HG02571 (cell line): Measurements from ENCODE around the gene CLDN9.
A peak's percentile ranks its signal among the peaks of the same experiment; 100 is the strongest.

Experiments used
- ATAC-seq: cut with Tn5 transposase; IDR thresholded peaks from one replicate; pipeline ENCODE4 v1.9.1; 2021; ENCODE audit warnings: mild to moderate bottlenecking, moderate library complexity; ENCODE audit not compliant: unreplicated experiment

The CLDN9 gene

GRCh38 chr16:3017794-3018506 is 5.2 kb downstream of the CLDN9 start, which contains the start of gene CLDN6:
TSS of gene CLDN6 (minus strand) at chr16:3018183. CDS start at chr16:3016021, 2,162 bp downstream.
- no peak for ATAC-seq

DNA sequence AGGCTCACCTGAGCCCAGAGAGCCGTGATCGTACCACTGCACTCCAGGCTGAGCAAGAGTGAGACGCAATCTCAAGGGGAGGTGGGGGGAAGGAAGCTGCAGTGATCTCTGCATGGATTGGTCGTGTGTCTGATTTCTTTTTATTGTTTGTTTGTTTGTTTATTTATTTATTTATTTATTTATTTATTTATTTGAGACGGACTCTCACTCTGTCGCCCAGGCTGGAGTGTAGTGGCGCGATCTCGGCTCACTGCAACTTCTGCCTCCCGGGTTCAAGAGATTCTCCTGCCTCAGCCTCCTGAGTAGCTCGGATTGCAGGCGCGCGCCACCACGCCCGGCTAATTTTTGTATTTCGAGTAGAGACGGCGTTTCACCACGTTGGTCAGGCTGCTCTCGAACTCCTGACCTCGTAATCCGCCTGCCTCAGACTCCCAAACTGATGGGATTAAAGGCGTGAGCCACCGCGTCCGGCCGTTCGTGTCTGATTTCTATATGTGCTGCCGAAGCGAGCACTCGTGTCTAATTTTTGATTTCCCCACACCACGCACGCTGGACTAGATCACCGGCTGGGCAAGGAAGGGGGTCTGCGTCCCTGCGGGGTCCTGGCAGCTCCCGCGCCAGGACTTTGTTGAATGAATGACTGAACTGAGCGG is 7.0 kb downstream of the CLDN9 start:
- ATAC-seq: no peak

GRCh38 chr16:3020247-3020603 is 7.5 kb downstream of the CLDN9 start, which contains the start of gene TNFRSF12A:
TSS of gene TNFRSF12A (plus strand) at chr16:3020368. CDS start at chr16:3020398, 30 bp downstream.
- ATAC-seq: no peak

GRCh38 chr16:3020604-3021448 is 8.1 kb downstream of the CLDN9 start:
- ATAC-seq: no peak

- no peak for ATAC-seq
Measured at GRCh38 chr16:3021449-3022207, 8.9 kb downstream of the CLDN9 start.

GRCh38 chr16:3022208-3022683 is 9.5 kb downstream of the CLDN9 start:
- ATAC-seq: no peak

DNA sequence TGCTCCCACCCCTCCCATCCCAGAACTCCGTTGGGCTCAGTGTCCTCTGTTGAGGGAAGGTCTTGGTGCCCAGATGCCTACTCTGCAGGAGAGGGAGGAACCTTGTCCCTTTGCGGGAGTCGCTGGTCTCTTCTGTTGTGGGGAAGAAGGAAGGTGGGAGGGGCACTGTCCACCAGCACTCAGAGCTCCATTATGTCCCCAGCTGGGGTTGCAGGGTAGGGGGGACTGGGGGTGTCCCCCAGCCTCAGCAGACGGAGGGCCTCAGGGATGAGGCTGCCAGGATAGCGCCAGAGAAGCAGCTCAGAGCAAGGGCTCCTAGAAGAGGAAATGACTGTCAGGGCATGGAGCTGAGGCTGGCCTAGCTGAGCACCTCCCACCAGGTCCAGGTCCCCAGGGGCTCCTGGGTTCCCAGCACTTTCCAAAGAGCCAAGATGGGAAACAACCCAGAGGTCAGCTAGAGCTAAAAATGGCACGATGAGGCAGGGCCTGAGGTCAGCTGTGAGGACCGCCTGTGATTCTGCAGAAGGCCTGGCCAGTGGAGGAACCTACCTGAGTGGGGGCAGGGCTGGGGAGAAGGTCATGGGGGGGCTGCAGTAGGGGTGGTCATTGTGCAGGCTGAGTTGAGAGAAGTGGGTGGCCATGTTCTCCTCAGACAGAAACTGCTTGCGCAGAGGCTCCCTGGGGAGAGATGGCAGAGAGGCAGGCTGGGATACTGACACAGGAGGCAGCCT is 10.1 kb downstream of the CLDN9 start:
- ATAC-seq: no peak

DNA sequence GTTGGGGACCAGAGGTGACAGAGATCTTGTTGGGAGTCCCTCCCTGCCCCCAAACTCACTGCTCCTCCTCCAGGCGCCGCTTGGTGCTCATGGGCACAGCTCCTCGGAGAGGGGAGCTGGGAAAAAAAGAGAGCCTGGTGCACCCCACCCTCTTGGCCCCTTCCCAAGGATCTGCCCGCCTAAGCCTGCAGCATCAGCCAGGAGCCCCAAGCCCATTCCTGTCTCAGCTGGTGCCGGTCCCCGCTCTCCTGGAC is 10.6 kb downstream of the CLDN9 start:
- ATAC-seq: no peak

- peak; percentile 65 for ATAC-seq
Measured at GRCh38 chr16:3023669-3024478, 11.2 kb downstream of the CLDN9 start, which contains the start of the genes HCFC1R1 and THOC6. TSS of gene HCFC1R1 (minus strand) at chr16:3023942. CDS start at chr16:3023941, 1 bp downstream. TSS of gene THOC6 (plus strand) at chr16:3024035. CDS start at chr16:3024327, 292 bp downstream.

GRCh38 chr16:3025032-3026002 is 12.6 kb downstream of the CLDN9 start:
- no peak for ATAC-seq

DNA sequence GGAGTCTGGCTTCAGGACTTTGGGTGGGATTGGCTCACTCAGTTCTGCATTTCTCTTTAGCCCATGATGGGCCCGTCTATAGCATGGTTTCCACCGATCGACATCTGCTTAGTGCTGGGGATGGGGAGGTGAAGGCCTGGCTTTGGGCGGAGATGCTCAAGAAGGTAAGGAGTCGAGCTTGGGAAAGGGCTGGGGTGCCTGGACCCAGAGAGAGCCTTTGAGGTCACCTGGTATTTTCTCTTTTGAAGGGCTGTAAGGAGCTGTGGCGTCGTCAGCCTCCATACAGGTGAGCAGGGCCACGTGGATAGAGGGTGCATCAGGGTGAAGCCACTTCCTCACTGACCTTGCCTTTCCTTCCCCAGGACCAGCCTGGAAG is 13.3 kb downstream of the CLDN9 start:
- no peak for ATAC-seq

DNA sequence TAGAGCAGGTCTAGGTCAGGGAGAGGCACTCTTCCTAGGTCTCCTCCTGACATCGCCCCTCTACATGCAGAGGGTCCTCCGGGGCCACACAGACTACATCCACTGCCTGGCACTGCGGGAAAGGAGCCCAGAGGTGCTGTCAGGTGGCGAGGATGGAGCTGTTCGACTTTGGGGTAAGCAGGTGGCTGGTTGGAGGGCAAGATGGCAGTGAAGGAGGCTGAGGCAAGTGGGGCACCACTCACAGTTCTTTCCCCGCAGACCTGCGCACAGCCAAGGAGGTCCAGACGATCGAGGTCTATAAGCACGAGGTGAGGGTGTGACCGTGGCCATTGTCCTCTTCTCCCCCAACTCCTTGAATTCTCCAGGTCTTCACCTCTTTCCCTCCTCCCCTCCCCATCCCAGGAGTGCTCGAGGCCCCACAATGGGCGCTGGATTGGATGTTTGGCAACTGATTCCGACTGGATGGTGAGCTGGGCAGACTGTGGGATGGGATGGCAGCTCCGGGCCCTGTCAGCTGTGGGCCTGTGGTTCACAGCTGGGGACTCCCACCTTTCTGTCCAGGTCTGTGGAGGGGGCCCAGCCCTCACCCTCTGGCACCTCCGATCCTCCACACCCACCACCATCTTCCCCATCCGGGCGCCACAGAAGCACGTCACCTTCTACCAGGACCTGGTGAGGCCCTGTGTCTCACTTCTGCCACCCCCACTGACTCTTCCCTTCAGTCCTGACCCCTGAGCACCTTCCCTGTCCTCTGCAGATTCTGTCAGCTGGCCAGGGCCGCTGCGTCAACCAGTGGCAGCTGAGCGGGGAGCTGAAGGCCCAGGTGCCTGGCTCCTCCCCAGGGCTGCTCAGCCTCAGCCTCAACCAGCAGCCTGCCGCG is 14.1 kb downstream of the CLDN9 start:
- ATAC-seq: no peak

DNA sequence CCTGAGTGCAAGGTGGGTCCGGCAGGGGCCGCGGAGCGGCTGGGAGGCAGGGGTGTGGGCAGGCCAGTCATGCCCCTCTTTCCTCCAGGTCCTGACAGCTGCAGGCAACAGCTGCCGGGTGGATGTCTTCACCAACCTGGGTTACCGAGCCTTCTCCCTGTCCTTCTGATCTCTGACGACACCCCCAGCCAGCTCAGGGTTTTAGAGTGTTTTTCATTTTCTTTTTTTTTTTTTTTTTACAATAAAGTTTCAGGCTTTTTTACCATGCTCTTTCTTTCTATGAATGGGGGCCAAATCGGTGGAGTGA is 14.7 kb downstream of the CLDN9 start:
- no peak for ATAC-seq

- ATAC-seq: no peak
Measured at GRCh38 chr16:3027983-3028715, 15.4 kb downstream of the CLDN9 start.

DNA sequence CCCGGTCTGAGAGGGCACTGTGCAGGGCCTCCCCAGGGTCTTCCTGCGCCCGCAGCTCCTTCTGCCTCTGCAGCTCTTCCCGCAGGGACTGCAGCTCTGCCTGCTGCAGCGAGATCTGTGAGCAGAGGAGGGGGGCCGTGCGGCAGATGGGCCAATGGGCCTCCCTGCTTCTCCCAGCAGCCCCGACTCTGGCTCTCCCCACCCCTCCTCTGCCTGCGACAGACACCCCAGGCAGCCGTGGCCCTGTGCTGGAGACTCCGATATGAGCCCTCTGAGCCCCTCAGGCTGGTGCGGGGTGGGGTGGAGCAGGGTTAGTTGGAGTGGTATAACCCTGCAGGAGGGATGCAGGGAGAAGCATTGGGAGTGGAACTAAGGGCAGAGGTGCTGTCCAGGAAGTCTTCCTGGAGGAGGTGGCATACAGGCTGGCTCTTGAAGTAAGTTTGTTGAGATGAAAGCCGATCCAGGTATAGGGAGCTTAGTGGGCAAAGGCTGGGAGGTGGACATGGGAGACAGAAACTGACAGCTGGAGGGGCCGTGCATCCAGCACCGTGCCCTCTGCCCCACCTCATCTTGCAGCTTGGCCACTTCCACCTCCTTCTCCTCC is 16.1 kb downstream of the CLDN9 start:
- ATAC-seq: no peak

GRCh38 chr16:3029491-3030221 is 16.9 kb downstream of the CLDN9 start:
- no peak for ATAC-seq
